ENCODE data around the gene MCFD2.

- no peak for TF ChIP-seq CTCF (IDR thresholded peaks at IDR 0.05)
- TF ChIP-seq EP300 (IDR thresholded peaks at IDR 0.05), result no peak
- TF ChIP-seq POLR2A (IDR thresholded peaks at IDR 0.05; ENCODE audit: low read depth), result no peak
These were observed 63.0 kb downstream of the MCFD2 start for GRCh38 chr2:46852598-46852997.
